Ovary (tissue), 9 donors: Measurements from ENCODE around the gene ACSF2. TPM values are rescaled to one million over a fixed set of nuclear protein-coding genes. Genes with fewer than 3 reads are reported as not detected.

Source experiments
- DNase-seq, 5 donors: peaks; one replicate each; pipeline ENCODE4 v3.0.0-alpha.2; 2019 to 2020
- H3K27ac ChIP-seq, 2 donors: fragments of 200-600 bp; one replicate each; pipeline versions ENCODE4 v1.5.1 to v1.8.0; 2019 to 2022
- H3K27me3 ChIP-seq: fragments of 200-600 bp; one replicate; pipeline ENCODE4 v1.8.0; 2022
- H3K36me3 ChIP-seq: fragments of 200-600 bp; sonication (generic); one replicate; pipeline ENCODE4 v1.5.1; 2019
- H3K4me1 ChIP-seq: one replicate; pipeline ENCODE4 v1.8.1; 2013; ENCODE audit warnings: mild to moderate bottlenecking, moderate library complexity; ENCODE audit not compliant: insufficient read depth
- H3K4me3 ChIP-seq: fragments of 200-600 bp; sonication (generic); one replicate; pipeline ENCODE4 v1.5.1; 2017
- H3K9me3 ChIP-seq, 2 donors: fragments of 200-600 bp in 1 of 2; sonication (generic) in 1 of 2; one replicate each; pipeline versions ENCODE4 v1.5.1 to v1.8.1; 2013 to 2019; ENCODE audit warnings: mild to moderate bottlenecking in 1 of 2, moderate library complexity in 1 of 2
- EP300 ChIP-seq: sonication (generic); formaldehyde crosslinking; IDR thresholded peaks from one replicate; pipeline ENCODE4 v1.6.1; 2017; ENCODE audit warnings: antibody characterized with exemption
- POLR2A ChIP-seq: fragments of 450-650 bp; IDR thresholded peaks from one replicate; pipeline ENCODE4 v1.6.1; 2017; ENCODE audit warnings: antibody characterized with exemption, mild to moderate bottlenecking, moderate library complexity
- WGBS, 3 donors: extraction: QIAGEN DNeasy Blood & Tissue Kit in 1 of 3; methylation state at CpG; one replicate each; pipeline versions ENCODE4 v1.1.5 to v1.1.7; 2013 to 2017; 5-methylcytosine and 5-hydroxymethylcytosine counted together
- intact Hi-C, 4 donors: fragments of 100-400 bp; cut with DNase I; formaldehyde crosslinking; loops; one replicate each; pipeline versions ENCODE4 v1.11.0 to v1.15.1; 2022 to 2023
- polyA plus RNA-seq, 2 donors: library from polyadenylated mRNA; stranded (reverse); fragments of 200-250 nt in 1 of 2; fragments of 350-450 nt in 1 of 2; fragmentation: Illumina TruSeq in 1 of 2; extraction: RNeasy Lipid Tissue Mini Kit (QIAGEN cat#74804) in 1 of 2; gene quantifications; one replicate each; pipeline ENCODE4 v1.2.3, GENCODE V29; 2013 to 2014
- total RNA-seq, 7 donors: library from RNA; depleted of rRNA in 2 of 7; stranded (reverse); fragments of >200 nt in 2 of 7; fragmentation: NEBNext Ultra II Directional in 3 of 7; extraction: Animal tissue kit (Norgen Biotek cat#: 25700) in 3 of 7; gene quantifications; one replicate each; pipeline versions ENCODE4 v1.1.0 to v1.2.4, GENCODE V29; 2016 to 2023
- TF ChIP-seq, protein P1 (sequence below), 3 donors: fragments of 450-650 bp in 2 of 3; fragments of 200-600 bp in 1 of 3; IDR thresholded peaks; one replicate each; pipeline versions ENCODE4 v1.5.1 to v1.8.0; 2016 to 2022; ENCODE audit warnings: antibody characterized with exemption in 3 of 3, mild to moderate bottlenecking in 1 of 3
- donor health status: DM: no; HTN: no; CAD: no; lungs with moderate emphysema.
- donor health status: DM: no; HTN: no; CAD: no.
- donor health status: Bipolar disorder and iron deficiency.
- donor health status: DM: yes; HTN: yes; CAD: no.
- donor health status: DM: no; HTN: no; CAD: no.
- donor health status: DM: yes; HTN: yes; CAD: no.

Gene ACSF2
- total and polyA plus RNA-seq, 9 donors = 26.7 to 86.0 (median 49.5) TPM

- Histone ChIP-seq H3K27ac (peak overlapping the region in 1 of 2 donors; percentile 7), H3K36me3 (no peaks in the 10 kb centered on the region), H3K27me3 (no peaks in the 10 kb centered on the region), H3K9me3 (no peaks in the 10 kb centered on the region), H3K4me3 (no peak overlapping the region), H3K4me1 (peaks cover 11% of the 10 kb centered on the region)
- intact Hi-C loops = loop anchor here (2.0 to 10.0 kb wide), 9 partner anchors 54 to 364 kb away; partner anchors contain the start of genes EPN3 (in 2 of the 4), SPATA20 (in 2 of the 4) and ABCC3 (in 1 of the 4)
- TF ChIP-seq, protein P1, sequence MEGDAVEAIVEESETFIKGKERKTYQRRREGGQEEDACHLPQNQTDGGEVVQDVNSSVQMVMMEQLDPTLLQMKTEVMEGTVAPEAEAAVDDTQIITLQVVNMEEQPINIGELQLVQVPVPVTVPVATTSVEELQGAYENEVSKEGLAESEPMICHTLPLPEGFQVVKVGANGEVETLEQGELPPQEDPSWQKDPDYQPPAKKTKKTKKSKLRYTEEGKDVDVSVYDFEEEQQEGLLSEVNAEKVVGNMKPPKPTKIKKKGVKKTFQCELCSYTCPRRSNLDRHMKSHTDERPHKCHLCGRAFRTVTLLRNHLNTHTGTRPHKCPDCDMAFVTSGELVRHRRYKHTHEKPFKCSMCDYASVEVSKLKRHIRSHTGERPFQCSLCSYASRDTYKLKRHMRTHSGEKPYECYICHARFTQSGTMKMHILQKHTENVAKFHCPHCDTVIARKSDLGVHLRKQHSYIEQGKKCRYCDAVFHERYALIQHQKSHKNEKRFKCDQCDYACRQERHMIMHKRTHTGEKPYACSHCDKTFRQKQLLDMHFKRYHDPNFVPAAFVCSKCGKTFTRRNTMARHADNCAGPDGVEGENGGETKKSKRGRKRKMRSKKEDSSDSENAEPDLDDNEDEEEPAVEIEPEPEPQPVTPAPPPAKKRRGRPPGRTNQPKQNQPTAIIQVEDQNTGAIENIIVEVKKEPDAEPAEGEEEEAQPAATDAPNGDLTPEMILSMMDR (IDR thresholded peaks at IDR 0.05) = no peak
- TF ChIP-seq EP300 (no peak), POLR2A (no peak)
- 86 to 90% (median 87%) methylated on average over 2 of the region's 2 CpGs for WGBS, 3 donors
- no peak for DNase-seq
Measured at GRCh38 chr17:50480854-50481490, 55.0 kb downstream of the ACSF2 start.

- DNase-seq = no peak
- no peak overlapping the region for H3K4me3 ChIP-seq
- H3K36me3 ChIP-seq = no peaks in the 10 kb centered on the region
- peak overlapping the region in 1 of 2 donors; percentile 7 for H3K27ac ChIP-seq
- no peaks in the 10 kb centered on the region for H3K27me3 ChIP-seq
- H3K9me3 ChIP-seq = no peaks in the 10 kb centered on the region
- intact Hi-C loops = loop anchor here (2.0 to 10.0 kb wide), 9 partner anchors 53 to 363 kb away; partner anchors contain the start of genes EPN3 (in 2 of the 4), SPATA20 (in 2 of the 4) and ABCC3 (in 1 of the 4)
- H3K4me1 ChIP-seq = peaks cover 8% of the 10 kb centered on the region
- 70 to 86% (median 77%) methylated on average over 4 of the region's 4 CpGs for WGBS, 3 donors
- TF ChIP-seq, protein P1 (IDR thresholded peaks at IDR 0.05) = no peak
- no peak for TF ChIP-seq EP300
- no peak for TF ChIP-seq POLR2A
Measured at GRCh38 chr17:50481648-50482047, 55.6 kb downstream of the ACSF2 start.

GRCh38 chr17:50482110-50482509, 56.1 kb downstream of the ACSF2 start:
- intact Hi-C loops = loop anchor here (5.0 to 10.0 kb wide), 8 partner anchors 53 to 363 kb away; partner anchors contain the start of genes EPN3 (in 2 of the 4), SPATA20 (in 2 of the 4) and ABCC3 (in 1 of the 4)
- 76 to 81% (median 79%) methylated on average over 23 of the region's 23 CpGs for WGBS, 3 donors
- no peaks in the 10 kb centered on the region for H3K27me3 ChIP-seq
- DNase-seq = peak in 2 of 5 donors; percentile 34 to 52
- TF ChIP-seq POLR2A (no peak), EP300 (no peak)
- TF ChIP-seq, protein P1 (IDR thresholded peaks at IDR 0.05) = no peak
- H3K4me3 ChIP-seq = no peak overlapping the region
- H3K9me3 ChIP-seq = no peaks in the 10 kb centered on the region
- H3K4me1 ChIP-seq = peaks cover 8% of the 10 kb centered on the region
- H3K27ac ChIP-seq = no peak overlapping the region
- H3K36me3 ChIP-seq = no peaks in the 10 kb centered on the region

DNA sequence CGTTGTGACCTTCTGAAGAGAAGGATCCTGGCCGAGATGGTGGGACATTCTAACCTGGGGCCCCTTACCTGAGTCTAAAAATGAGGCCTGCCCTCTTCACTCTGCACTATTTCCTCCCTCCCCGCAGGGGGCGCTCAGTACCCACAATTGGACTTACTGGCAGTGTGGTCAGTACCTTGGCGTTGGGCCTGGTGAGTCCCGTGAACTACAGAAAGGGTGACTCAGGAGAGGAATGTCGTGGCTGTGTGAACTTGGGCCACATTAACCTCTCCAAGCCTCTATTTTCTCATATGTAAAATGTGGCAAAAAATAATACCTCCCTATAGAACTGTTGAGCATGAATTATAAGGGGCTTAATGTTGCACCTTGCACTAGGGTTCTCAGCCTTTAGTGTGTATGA, 56.5 kb downstream of the ACSF2 start:
- intact Hi-C loops = loop anchor here (5.0 to 10.0 kb wide), 8 partner anchors 52 to 362 kb away; partner anchors contain the start of genes EPN3 (in 2 of the 4), SPATA20 (in 2 of the 4) and ABCC3 (in 1 of the 4)
- H3K36me3 ChIP-seq = no peaks in the 10 kb centered on the region
- WGBS, 3 donors = 3 to 5% (median 4%) methylated on average over 7 of the region's 7 CpGs

More for the DNA sequence above, 56.5 kb downstream of the ACSF2 start:
- H3K4me3 ChIP-seq = no peak overlapping the region
- TF ChIP-seq EP300 (peak; percentile 80), POLR2A (no peak)
- TF ChIP-seq, protein P1 (IDR thresholded peaks at IDR 0.05) = peak; percentile 78 to 95 (median 94)
- no peaks in the 10 kb centered on the region for H3K27me3 ChIP-seq
- peaks cover 8% of the 10 kb centered on the region for H3K4me1 ChIP-seq
- H3K27ac ChIP-seq = peak overlapping the region in 1 of 2 donors; percentile 51
- no peaks in the 10 kb centered on the region for H3K9me3 ChIP-seq
- DNase-seq = peak; percentile 95 to 98 (median 97)
